Measurements from ENCODE around the gene GPS2.

DNA sequence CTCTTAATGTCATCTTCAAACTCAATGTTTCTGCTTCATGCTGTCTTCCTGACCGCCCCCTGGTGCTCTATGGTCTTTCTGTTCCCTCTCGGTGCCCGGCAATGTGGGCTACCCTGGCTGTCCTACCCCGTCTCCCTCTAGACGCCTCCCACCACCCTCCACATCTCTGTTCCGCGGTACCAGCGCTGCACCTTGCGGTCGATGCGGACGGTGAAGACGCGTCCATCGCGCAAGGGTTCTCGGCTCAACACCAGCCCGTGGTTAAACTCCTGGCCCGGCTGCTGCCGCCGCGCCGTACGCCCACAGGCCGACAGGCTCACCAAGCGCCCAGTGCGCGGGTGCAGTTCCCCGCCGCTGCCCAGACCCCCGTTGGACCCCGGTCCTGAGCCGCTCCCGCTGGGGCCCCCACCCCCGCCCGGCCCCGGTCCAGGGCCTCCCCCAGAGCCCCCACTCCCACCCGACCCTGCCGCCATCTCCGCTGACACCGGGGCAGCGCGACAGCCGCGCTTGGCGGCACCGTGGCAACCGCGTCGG is 13.7 kb upstream of the GPS2 start, which contains the start of gene NEURL4:
- TF ChIP-seq EZH2 (IDR thresholded peaks at IDR 0.05; ENCODE audit: borderline replicate concordance) (no peak), EZH2phosphoT487 (IDR thresholded peaks at IDR 0.05; ENCODE audit: low read depth, severe bottlenecking, unreplicated experiment) (no peak)
- TF ChIP-seq, protein P1, sequence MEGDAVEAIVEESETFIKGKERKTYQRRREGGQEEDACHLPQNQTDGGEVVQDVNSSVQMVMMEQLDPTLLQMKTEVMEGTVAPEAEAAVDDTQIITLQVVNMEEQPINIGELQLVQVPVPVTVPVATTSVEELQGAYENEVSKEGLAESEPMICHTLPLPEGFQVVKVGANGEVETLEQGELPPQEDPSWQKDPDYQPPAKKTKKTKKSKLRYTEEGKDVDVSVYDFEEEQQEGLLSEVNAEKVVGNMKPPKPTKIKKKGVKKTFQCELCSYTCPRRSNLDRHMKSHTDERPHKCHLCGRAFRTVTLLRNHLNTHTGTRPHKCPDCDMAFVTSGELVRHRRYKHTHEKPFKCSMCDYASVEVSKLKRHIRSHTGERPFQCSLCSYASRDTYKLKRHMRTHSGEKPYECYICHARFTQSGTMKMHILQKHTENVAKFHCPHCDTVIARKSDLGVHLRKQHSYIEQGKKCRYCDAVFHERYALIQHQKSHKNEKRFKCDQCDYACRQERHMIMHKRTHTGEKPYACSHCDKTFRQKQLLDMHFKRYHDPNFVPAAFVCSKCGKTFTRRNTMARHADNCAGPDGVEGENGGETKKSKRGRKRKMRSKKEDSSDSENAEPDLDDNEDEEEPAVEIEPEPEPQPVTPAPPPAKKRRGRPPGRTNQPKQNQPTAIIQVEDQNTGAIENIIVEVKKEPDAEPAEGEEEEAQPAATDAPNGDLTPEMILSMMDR (IDR thresholded peaks at IDR 0.05; ENCODE audit: poor library complexity) = no peak

All from hepatocyte (in vitro differentiated cells).